OCI-M2 (cell line): ENCODE measurements around the gene PAFAH1B2.

ENCODE experiments used
- DNase-seq: peaks from one replicate; lab custom pipeline; 2025; ENCODE audit not compliant: unreplicated experiment; lab: John Stamatoyannopoulos, UW

Gene PAFAH1B2

DNA sequence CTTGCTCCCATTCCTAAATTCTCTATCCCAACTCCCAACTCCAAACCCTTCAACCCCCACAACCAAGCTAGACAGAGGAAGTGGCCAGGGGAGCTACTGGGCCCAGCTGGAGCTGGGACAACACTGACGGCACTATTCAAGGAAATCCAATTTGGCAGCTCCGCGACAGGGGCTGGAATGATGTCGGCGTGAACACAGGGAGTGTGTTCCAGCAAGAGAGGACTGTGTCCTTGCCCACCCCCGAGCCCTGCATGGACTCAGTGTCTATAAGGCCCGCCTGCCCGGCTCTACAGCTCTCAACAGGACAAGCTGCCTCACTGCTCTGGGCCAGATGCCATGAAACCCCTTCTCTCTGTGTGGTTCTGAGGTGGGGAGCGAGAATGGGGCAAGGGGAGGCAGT, 76.5 kb downstream of the PAFAH1B2 start:
- DNase-seq, result no peak

- no peak for DNase-seq
These were observed 77.1 kb downstream of the PAFAH1B2 start for GRCh38 chr11:117220999-117221774.

DNA sequence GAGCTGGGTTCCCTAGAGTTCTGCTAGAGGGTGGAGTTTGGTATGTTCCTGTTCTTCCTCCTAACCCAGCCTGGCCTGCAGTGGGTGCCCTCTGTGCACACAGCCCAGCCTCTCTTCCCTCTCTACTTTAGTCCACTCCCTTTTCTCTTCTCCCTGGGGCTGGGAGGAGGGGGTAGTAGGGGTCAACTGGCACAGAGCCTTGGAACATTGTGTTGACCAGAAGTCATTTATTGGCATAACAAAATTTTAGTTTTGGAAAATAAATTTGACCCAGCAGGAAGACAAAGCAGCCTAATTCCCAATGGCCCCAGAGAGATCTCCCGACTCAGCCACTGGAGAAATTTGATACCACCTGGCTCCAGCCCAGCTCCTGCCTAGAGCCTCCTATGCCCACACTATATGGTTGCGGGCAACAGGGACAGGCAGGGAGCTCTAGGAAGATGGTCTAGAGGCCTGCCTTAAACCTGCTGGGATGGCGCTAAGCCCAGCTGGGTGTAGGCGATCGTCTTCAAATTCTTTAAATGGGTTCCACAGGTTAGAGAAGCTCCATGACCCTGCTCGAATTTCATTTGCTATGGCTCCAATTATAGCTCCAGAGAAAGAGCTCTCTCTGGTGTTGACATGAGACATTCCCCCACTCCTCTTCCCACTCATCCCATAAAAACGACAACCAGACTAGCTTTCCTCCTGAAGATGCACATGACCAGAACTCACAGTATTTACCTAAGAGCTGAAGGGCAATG, 77.9 kb downstream of the PAFAH1B2 start:
- no peak for DNase-seq

GRCh38 chr11:117222991-117223740, 79.1 kb downstream of the PAFAH1B2 start:
- no peak for DNase-seq

GRCh38 chr11:117223741-117224689, 79.9 kb downstream of the PAFAH1B2 start:
- no peak for DNase-seq

GRCh38 chr11:117225553-117226170, 81.6 kb downstream of the PAFAH1B2 start:
- DNase-seq, result no peak
